Spinal cord (tissue), 10 donors: ENCODE data around the gene UMODL1. TPM values are rescaled to one million over a fixed set of nuclear protein-coding genes. Genes with fewer than 3 reads are reported as not detected.
A peak's percentile ranks its signal among the peaks of the same experiment; 100 is the strongest.

Experiments
- DNase-seq, 6 donors: peaks; one replicate each; pipeline versions ENCODE4 v3.0.0 to v3.0.0-alpha.2; 2013 to 2015; ENCODE audit warnings: low spot score in 6 of 6, low read depth in 4 of 6
- H3K27ac ChIP-seq: one replicate; pipeline ENCODE4 v1.5.1; 2013; ENCODE audit warnings: low read depth, low read length, control low read depth
- H3K27me3 ChIP-seq: one replicate; pipeline ENCODE4 v1.6.1; 2013; ENCODE audit warnings: low read length; ENCODE audit not compliant: control insufficient read depth, insufficient read depth
- H3K36me3 ChIP-seq: one replicate; pipeline ENCODE4 v1.6.1; 2013; ENCODE audit warnings: low read length; ENCODE audit not compliant: control insufficient read depth, insufficient read depth
- H3K4me1 ChIP-seq: one replicate; pipeline ENCODE4 v1.6.1; 2013; ENCODE audit warnings: low read length; ENCODE audit not compliant: control insufficient read depth, insufficient read depth
- H3K4me3 ChIP-seq: one replicate; pipeline ENCODE4 v1.5.1; 2013; ENCODE audit warnings: low read depth, low read length, control low read depth
- H3K9me3 ChIP-seq: one replicate; pipeline ENCODE4 v1.6.1; 2013; ENCODE audit warnings: low read length; ENCODE audit not compliant: control insufficient read depth, insufficient read depth
- WGBS: methylation state at CpG from one replicate; pipeline ENCODE4 v1.1.5; 2013; ENCODE audit warnings: missing lambda C conversion rate; ENCODE audit not compliant: insufficient coverage; 5-methylcytosine and 5-hydroxymethylcytosine counted together
- long read RNA-seq, 4 donors: transcript quantifications; one replicate each; lab custom pipeline, GENCODE V29; 2026
- polyA plus RNA-seq, 2 donors: library from polyadenylated mRNA; unstranded; fragments of 120-200 nt; gene quantifications; one replicate each; pipeline ENCODE4 v1.2.1, GENCODE V29; 2013; ENCODE audit not compliant: insufficient read length in 2 of 2
- total RNA-seq, 2 donors: library from RNA; depleted of rRNA in 1 of 2; stranded (reverse); fragments of 120-200 nt in 1 of 2; fragments of >200 nt in 1 of 2; gene quantifications; one replicate each; pipeline versions ENCODE4 v1.2.3 to v1.2.4, GENCODE V29; 2013 to 2014
- donor health status: healthy.

Gene UMODL1, protein sequence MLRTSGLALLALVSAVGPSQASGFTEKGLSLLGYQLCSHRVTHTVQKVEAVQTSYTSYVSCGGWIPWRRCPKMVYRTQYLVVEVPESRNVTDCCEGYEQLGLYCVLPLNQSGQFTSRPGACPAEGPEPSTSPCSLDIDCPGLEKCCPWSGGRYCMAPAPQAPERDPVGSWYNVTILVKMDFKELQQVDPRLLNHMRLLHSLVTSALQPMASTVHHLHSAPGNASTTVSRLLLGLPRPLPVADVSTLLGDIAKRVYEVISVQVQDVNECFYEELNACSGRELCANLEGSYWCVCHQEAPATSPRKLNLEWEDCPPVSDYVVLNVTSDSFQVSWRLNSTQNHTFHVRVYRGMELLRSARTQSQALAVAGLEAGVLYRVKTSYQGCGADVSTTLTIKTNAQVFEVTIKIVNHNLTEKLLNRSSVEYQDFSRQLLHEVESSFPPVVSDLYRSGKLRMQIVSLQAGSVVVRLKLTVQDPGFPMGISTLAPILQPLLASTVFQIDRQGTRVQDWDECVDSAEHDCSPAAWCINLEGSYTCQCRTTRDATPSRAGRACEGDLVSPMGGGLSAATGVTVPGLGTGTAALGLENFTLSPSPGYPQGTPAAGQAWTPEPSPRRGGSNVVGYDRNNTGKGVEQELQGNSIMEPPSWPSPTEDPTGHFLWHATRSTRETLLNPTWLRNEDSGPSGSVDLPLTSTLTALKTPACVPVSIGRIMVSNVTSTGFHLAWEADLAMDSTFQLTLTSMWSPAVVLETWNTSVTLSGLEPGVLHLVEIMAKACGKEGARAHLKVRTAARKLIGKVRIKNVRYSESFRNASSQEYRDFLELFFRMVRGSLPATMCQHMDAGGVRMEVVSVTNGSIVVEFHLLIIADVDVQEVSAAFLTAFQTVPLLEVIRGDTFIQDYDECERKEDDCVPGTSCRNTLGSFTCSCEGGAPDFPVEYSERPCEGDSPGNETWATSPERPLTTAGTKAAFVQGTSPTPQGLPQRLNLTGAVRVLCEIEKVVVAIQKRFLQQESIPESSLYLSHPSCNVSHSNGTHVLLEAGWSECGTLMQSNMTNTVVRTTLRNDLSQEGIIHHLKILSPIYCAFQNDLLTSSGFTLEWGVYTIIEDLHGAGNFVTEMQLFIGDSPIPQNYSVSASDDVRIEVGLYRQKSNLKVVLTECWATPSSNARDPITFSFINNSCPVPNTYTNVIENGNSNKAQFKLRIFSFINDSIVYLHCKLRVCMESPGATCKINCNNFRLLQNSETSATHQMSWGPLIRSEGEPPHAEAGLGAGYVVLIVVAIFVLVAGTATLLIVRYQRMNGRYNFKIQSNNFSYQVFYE
- total RNA-seq (under 1 TPM in 1 of 2 donors, not detected in 1; 0.11 TPM), polyA plus RNA-seq (under 1 TPM; 0.17 to 0.21 TPM)
- long read RNA-seq, donor 1 = 0 reads
- long read RNA-seq, donor 2 = 0 reads
- long read RNA-seq, donor 3 = 0 reads
- long read RNA-seq, donor 4 = 0 reads

- Histone ChIP-seq H3K4me1 (peaks cover 9% of the 10 kb centered on the region), H3K27ac (no peak within 1 kb of the TSS), H3K9me3 (no peaks in the 10 kb centered on the region), H3K36me3 (no peaks in the 10 kb centered on the region), H3K4me3 (no peak within 1 kb of the TSS), H3K27me3 (no peaks in the 10 kb centered on the region)
- DNase-seq = no peak
- 90% methylated on average over 13 of the region's 13 CpGs for WGBS
These were observed at the start of gene UMODL1 for GRCh38 chr21:42071146-42071737. UMODL1 (plus strand) TSS chr21:42071317; CDS start chr21:42071317, 0 bp downstream.

DNA sequence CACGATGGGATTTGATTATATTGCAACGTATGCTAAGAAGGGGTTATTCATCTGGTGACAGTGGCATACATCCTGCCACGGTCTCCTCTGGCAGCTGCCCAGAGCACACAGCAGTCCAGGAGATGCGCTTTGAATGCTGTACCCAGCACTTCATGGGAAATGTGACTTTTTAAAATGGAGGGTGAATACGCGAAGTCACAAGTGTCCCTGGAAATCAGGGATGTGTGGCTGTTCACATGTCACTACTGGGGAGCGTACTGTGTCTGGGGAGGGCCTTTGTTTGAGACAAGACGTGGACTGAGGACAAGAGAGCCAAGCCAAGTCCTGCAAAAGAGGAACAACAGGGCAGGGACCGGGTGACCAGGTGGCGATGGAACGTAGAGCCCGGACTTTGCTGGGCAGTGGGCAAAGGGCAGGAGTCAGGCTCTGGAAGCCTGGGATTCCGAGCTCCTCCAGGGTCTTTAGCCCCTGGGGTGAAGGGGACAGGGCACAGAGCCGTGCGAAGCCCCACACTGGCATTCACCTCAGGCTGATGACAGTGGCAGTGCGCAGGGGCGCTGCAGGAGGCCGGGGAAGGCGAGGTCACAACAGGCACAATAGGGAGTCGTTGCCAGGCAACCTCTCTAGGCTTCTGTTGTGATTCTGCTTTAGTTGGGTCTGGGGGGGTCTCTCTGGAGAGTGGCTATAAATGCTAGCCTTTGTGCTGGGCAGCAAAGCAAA is 49.6 kb upstream of the UMODL1 start:
- H3K36me3 ChIP-seq = no peaks in the 10 kb centered on the region
- peaks cover 31% of the 10 kb centered on the region for H3K4me1 ChIP-seq
- peak in 3 of 6 donors; percentile 71 to 92 (median 86) for DNase-seq
- WGBS = 22% methylated on average over 19 of the region's 20 CpGs
- no peaks in the 10 kb centered on the region for H3K9me3 ChIP-seq
- peak overlapping the region; percentile 1 for H3K27ac ChIP-seq
- H3K4me3 ChIP-seq = no peak overlapping the region
- no peaks in the 10 kb centered on the region for H3K27me3 ChIP-seq

DNA sequence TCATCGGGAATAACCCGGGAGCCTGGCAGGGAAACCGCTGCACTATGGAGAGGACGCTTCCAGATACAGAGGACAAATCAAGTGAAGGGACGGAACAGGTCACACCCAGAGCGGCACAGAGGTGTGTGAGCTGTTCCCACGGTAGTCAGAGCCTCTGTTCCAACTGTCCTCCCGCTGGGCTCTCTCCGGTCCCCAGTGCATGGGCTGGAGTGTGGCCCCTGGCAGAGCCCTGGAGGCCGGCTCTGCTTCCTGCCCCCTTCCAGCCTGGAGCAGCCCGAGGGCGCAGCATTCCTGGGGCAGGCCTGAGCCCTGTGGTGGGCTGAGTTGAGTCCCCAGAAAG is 49.1 kb upstream of the UMODL1 start:
- Histone ChIP-seq H3K4me3 (no peak overlapping the region), H3K27ac (peak overlapping the region; percentile 40), H3K4me1 (peaks cover 31% of the 10 kb centered on the region), H3K9me3 (no peaks in the 10 kb centered on the region), H3K27me3 (no peaks in the 10 kb centered on the region), H3K36me3 (no peaks in the 10 kb centered on the region)
- no peak for DNase-seq
- 11% methylated on average over 12 of the region's 12 CpGs for WGBS

DNA sequence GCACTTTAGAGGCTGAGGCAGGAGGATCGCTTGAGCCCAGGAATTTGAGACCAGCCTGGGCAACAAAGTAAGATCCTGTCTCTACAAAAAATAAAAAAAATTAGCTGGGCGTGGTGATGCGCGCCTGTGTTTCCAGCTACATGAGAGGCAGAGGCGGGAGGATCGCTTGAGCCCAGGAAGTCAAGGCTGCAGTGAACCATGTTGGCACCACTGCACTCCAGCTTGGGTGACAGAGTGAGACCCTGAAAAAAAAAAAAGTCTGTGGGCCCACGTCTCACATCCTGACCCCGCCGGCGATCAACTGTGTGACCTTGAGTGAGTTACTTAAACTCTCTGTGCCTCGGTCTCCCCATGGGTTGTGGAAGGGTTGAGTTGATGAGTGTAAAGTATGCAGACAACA is 48.2 kb upstream of the UMODL1 start:
- H3K4me1 ChIP-seq = peaks cover 31% of the 10 kb centered on the region
- H3K27me3 ChIP-seq = no peaks in the 10 kb centered on the region
- no peak for DNase-seq
- no peaks in the 10 kb centered on the region for H3K36me3 ChIP-seq
- no peaks in the 10 kb centered on the region for H3K9me3 ChIP-seq
- H3K27ac ChIP-seq = no peak overlapping the region
- H3K4me3 ChIP-seq = no peak overlapping the region
- 95% methylated on average over 11 of the region's 11 CpGs for WGBS

DNA sequence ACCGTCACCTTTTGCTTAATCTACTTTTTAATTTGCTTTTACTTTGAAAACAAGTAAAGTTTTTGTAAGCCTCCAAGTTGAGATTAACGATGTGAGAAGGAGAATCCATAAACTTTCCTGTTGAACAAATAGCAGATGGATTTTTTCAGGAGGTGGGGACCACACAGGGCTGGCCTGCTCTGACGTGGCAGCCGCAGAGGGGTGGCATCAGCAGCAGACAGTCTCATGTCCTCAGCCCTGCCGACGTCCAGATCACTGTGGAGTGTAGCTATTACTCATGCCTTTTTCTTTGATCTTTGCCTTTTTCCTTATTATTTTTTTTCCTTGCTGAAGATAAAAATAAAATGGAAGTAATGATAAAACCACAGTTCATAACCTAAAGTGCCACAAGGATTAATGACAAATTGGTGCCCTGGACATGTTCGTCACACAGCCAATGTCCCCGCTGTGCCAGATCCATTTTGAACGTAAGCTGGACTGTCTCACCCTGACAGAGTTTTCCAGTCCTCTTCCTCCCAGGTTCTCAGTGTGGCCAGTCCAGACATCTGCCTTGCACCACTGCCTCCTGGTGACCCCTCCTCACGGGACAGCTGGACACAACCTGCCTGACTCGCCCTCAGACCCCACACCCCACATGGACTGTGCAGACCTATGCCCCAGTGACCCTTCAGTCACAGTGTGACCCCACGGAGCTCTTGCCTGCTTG is 45.6 kb upstream of the UMODL1 start:
- H3K4me3 ChIP-seq = no peak overlapping the region
- whole genome bisulfite sequencing = 78% methylated on average over 8 of the region's 12 CpGs
- no peaks in the 10 kb centered on the region for H3K9me3 ChIP-seq
- H3K27me3 ChIP-seq = no peaks in the 10 kb centered on the region
- H3K27ac ChIP-seq = no peak overlapping the region
- no peak for DNase-seq
- peaks cover 31% of the 10 kb centered on the region for H3K4me1 ChIP-seq
- H3K36me3 ChIP-seq = no peaks in the 10 kb centered on the region

DNA sequence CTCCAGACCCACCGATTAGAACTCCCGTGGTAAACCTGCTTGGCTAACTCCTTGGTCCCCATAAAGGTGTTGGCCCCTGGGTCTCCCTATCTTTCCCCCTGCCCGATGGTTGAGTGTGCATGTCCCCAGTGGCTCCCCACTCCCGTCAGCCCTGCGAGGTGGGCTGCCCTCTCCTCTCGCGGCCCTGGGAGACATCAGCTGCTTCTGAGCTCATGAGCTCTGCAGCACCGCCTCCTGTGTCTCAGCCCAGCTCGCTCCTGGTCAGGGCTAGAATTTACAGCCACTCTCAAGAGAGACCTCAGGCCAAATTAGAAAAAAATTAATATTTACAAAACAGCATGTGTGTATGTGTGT is 45.1 kb upstream of the UMODL1 start:
- Histone ChIP-seq H3K36me3 (no peaks in the 10 kb centered on the region), H3K9me3 (no peaks in the 10 kb centered on the region), H3K27ac (no peak overlapping the region), H3K4me1 (peaks cover 29% of the 10 kb centered on the region), H3K27me3 (no peaks in the 10 kb centered on the region), H3K4me3 (no peak overlapping the region)
- peak in 1 of 6 donors; percentile 20 for DNase-seq
- 61% methylated on average over 7 of the region's 9 CpGs for WGBS

DNA sequence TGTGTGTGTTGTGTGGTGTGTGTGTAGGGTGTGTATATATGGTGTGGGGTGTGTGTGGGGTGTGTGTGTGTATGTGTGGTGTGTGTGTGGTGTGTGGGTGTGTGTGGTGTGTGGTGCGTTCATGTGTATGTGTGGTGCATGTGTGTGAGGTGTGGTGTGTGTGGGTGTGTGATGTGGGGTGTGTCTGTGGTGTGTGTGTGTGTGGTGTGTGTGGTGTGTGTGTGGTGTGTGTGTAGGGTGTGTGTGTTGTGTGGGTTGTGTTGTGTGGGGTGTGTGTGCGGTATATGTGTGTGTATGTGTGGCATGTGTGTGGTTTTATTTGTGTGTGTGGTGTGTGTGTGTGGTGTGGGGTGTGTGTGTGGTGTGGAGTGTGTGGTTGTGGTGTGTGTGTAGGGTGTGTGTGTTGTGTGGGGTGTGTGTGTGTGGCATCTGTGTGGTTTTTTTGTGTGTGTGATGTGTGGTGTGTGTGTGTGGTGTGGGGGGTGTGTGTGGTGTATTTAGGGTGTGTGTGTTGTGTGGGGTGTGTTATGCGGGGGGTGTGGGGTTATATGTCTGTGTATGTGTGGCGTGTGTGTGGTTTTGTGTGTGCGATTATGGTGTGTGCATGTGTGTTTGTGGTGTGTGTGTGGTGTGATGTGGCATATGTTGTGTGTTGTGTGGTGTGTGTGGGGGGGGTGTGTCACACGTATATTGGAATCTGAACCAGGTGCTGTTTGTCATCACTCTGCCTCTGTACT is 43.9 kb upstream of the UMODL1 start:
- 94% methylated on average over 6 of the region's 6 CpGs for WGBS
- H3K36me3 ChIP-seq = no peaks in the 10 kb centered on the region
- DNase-seq = no peak
- no peak overlapping the region for H3K27ac ChIP-seq
- peaks cover 23% of the 10 kb centered on the region for H3K4me1 ChIP-seq
- no peak overlapping the region for H3K4me3 ChIP-seq
- no peaks in the 10 kb centered on the region for H3K9me3 ChIP-seq
- H3K27me3 ChIP-seq = no peaks in the 10 kb centered on the region
